ENCODE results near the gene MEI1.

The MEI1 gene

GRCh38 chr22:41842996-41843970 is 144.0 kb downstream of the MEI1 start:
- no peak for DNase-seq (ENCODE audit: low read depth in 2 of 2)

- no peak for DNase-seq (ENCODE audit: low read depth in 2 of 2)
Measured at GRCh38 chr22:41844036-41844435, 144.7 kb downstream of the MEI1 start.

GRCh38 chr22:41844513-41844912 is 145.2 kb downstream of the MEI1 start:
- DNase-seq (ENCODE audit: low read depth in 2 of 2): no peak

- no peak for DNase-seq (ENCODE audit: low read depth in 2 of 2)
Measured at GRCh38 chr22:41845380-41846267, 146.3 kb downstream of the MEI1 start.

- DNase-seq (ENCODE audit: low read depth in 2 of 2): no peak
Measured at GRCh38 chr22:41846268-41846987, 147.1 kb downstream of the MEI1 start.

- DNase-seq (ENCODE audit: low read depth in 2 of 2): no peak
Measured at GRCh38 chr22:41847300-41847699, 148.0 kb downstream of the MEI1 start.

GRCh38 chr22:41848468-41848867 is 149.2 kb downstream of the MEI1 start:
- DNase-seq (ENCODE audit: low read depth in 2 of 2): no peak
